ENCODE results near the gene RWDD3.

The RWDD3 gene, protein sequence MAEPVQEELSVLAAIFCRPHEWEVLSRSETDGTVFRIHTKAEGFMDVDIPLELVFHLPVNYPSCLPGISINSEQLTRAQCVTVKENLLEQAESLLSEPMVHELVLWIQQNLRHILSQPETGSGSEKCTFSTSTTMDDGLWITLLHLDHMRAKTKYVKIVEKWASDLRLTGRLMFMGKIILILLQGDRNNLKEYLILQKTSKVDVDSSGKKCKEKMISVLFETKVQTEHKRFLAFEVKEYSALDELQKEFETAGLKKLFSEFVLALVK

DNA sequence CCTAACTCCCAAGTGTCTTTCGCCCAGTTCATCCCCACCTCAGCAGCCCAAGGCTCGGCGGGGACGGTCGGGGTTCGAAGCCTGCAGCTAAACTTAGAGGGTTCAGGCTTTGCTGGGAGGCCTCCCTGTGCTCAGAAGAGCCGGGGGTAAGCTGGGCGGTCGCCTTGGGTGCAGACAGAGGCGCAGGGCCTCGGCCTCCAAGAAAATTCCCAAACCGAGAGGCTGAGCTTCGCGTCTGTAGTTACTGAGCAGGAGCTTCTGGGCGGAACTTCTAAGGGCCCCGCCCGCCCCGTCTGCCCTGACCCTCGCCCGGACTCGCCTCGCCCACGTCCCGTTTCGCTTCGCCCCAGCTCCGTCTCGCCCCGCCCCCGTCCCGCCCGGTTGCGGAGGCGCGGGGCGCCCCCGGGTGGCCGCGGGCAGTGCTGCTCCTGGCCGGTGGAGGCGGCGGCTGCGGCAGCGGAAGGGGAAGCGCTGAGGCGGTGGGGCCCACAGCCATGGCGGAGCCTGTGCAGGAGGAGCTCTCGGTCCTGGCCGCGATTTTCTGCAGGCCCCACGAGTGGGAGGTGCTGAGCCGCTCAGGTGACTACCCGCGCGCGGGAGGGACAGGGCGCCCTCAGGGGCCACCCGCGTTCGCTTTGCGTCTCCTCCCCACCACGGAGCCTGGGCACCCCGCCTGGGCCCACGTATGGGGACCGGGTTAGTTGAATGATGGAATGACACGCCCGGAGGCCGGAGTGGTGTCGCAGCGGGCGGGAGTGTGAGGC is at the start of gene RWDD3:
Gene RWDD3 (plus strand): TSS at position 474 of the 764 bp plus-strand sequence. CDS start 21 bp downstream, at position 495.
- DNase-seq (ENCODE audit: low read depth), result peak; percentile 85

- DNase-seq (ENCODE audit: low read depth), result no peak
Measured at GRCh38 chr1:95186149-95186548, 47.9 kb upstream of the RWDD3 start.

DNA sequence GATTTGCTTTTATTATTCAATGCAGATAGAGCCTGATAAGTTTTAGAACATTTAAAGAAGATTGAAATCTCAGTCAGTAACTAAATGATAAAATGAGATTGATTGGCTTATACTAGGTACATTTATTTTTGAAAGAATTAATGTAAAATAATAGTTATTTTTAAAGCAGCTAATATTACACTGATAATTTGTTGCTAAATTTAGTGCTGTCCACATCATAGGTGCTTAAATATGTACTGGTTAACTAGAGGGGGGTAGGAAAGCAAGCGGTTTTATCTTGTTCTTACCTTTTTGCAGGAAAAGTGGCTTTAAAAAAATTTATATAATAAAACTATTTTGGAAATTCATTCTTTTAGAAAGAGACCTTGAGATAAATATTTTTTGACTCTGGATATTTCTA is 40.4 kb upstream of the RWDD3 start:
- no peak for DNase-seq (ENCODE audit: low read depth)

- no peak for DNase-seq (ENCODE audit: low read depth)
Measured at GRCh38 chr1:95195046-95195445, 39.0 kb upstream of the RWDD3 start.

GRCh38 chr1:95196017-95196416 is 38.0 kb upstream of the RWDD3 start:
- no peak for DNase-seq (ENCODE audit: low read depth)

DNA sequence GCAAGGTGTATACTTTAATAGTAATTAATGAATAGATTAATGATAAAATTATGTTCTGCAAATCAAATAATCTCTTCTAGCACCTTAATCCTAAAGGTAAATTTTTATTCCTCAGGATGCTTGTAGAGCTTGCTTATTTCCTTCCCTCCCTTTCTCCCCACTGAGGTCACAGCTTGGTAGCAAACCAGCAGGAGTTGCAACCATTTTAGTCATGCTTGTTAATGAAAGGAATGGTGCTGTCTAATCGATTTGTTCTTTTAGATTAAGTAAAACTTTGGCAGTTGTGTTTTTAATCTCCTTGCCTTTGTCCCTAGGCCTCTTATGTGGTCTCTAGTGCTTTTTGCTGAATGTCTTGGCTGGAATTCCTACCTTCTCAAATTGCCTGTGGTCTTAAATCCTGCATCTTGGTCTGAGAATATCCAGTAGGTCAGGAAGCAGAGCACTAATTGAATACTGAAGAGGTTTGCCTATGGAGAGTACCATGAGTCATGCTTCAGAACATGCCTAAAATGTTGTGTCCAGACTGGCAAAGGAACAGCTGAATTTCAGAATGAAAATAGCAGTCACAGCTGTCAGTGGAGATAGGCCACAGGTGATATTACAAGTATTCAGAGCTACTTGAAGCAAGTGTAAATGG is 36.3 kb upstream of the RWDD3 start:
- DNase-seq (ENCODE audit: low read depth), result peak; percentile 36

GRCh38 chr1:95201905-95202304 is 32.1 kb upstream of the RWDD3 start:
- DNase-seq (ENCODE audit: low read depth), result no peak

GRCh38 chr1:95203908-95204437 is 30.0 kb upstream of the RWDD3 start:
- no peak for DNase-seq (ENCODE audit: low read depth)

DNA sequence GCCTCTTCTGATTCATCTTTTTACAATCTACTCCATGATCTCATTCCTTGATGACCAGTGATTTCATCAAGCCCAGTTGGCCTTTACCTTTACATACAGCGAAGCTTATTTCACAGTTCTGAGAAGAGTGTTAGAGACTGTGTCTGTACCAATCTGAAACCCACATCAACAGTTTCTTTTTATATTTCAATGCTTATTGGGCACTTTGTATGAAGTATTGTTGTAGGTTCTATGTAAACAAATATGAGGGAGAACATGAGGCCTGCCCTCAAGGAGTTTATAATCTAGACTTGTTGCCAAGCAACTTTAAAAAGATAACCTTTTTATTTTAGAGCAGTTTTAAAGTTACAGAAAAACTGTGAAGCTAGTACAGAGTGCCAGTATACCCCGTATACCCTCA is 27.5 kb upstream of the RWDD3 start:
- no peak for DNase-seq (ENCODE audit: low read depth)

DNA sequence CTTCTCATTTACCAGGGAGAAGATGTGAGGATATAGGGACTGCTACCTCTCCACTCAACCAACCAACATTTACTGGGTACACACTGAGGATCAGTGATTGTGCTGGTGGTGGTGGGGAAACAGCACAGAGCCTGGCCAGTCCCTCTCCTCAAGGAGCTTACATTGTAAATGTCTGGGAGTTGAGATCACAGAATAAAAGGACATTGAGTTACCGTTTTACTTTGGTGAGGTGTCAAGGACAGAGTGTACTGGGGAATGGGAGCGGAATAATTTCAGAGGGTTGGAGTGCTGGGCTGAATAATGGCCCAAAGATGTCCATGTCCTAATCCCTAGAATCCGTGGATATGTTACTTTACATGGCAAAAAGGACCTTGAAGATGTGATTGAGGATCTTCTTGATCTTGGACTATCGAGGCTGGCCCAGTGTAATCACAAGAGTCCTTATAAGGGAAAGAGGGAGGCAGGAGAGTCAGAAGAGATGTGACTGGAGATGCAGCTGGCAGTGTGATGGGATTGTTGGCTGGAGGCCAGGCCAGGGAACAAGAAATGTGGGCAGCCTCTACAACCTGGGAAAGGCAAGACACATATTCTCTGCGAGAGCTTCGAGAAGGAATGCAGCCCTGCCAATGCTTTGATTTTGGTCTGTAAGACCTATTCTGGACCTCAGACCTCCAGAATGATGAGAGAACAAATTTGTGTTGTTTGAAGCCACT is 26.6 kb upstream of the RWDD3 start:
- no peak for DNase-seq (ENCODE audit: low read depth)

- DNase-seq (ENCODE audit: low read depth), result no peak
Measured at GRCh38 chr1:95208876-95209275, 25.1 kb upstream of the RWDD3 start.

DNA sequence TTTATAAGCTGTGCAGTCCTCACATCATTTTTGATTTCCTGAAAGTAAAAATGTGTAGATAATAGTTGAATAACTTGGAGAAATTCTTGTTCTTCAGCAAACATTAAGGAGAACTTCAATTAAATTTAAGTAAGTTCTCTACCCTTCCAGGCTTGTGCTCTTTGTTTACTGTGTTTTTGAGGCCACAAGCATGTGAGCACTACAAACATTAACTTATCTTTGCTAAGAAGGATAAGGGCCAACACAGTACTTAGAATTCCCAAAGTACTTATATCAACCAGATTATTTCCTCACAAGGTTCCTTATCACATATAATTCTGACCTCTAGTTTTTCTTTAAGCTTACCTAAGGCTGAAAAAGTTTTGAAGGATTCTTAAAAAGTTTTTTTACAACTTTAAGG is 24.7 kb upstream of the RWDD3 start:
- no peak for DNase-seq (ENCODE audit: low read depth)

DNA sequence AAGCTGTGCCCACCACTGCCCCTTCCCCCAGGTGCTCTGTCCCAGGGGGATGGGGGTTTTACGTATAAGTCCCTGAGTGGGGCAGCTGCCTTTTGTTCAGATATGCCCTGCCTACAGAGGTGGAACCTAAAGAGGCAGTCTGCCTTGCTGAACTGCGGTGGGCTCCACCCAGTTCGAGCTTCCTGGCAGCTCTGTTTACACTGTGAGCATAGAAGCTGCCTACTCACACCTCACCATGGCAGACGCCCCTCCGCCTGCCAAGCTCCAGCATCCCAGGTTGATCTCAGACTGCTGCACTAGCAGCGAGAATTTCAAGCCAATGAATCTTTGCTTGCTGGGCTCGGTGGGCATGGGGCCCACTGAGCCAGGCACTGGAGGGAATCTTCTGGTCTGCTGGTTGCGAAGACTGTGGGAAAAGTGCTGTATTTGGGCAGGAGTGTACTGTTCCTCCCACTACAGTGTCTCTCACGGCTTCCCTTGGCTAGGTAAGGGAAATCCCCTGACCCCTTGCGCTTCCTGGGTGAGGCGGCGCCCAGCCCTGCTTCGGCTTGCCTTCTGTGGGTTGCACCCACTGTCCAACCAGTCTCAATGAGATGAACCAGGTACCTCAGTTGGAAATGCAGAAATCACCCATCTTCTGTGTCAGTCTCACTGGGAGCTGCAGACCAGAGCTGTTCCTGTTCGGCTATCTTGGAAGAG is 17.6 kb upstream of the RWDD3 start:
- DNase-seq (ENCODE audit: low read depth), result no peak

DNA sequence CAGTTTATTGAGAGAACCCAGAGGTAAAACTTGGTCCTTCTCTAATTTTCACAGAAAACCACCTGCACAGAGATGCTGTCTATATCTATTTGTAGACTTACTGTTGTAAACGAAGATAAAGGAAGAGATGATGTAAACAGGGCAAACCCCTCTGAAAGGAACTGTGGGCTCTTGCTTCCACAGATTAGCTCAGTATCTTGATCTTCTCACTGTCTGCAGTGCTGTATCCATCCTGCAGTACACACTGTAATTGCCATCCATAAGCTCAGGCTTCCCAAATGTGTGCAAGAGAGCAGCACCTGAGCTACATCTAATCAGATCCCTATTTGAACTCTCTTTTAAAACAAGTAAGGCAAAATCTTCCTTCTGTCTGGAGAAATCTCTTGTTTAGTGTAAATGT is 16.6 kb upstream of the RWDD3 start:
- DNase-seq (ENCODE audit: low read depth), result no peak

DNA sequence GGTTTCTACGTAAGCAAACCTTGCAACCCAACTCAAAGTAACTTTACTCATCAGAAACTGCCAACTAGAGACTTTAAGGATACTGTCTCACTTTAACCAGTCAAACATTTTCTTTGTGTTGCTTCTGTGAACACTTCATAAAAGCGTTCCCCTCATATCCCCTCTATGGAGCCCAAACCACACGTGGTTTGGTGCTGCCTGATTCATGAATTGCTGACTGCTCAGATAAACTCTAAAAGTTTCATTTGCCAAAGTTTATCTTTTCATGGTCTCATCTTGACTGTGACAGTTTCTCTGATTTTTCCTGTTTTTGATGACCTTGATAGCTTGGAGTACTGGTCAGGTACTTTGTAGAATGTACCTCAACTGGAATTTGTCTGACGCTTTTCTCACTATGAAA is 14.6 kb upstream of the RWDD3 start:
- DNase-seq (ENCODE audit: low read depth), result no peak

DNA sequence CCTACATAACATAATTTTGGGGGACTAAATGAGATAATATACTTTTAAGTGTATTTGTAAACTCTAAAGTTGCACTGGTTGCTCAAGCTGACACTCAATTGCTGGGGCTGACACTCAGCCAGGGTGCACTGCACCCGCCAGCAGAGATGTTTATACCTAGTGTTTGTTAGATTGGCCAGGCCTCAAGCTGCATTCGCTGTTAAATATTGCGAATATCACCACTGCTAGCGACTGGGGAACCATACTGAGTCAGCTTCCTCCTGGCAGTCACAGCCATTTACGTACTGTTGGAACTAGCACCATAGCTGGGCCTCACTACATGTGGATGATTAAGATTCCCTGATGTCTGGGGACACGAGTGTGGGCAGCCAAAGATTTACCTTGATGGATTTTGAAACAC is 12.7 kb upstream of the RWDD3 start:
- DNase-seq (ENCODE audit: low read depth), result no peak

DNA sequence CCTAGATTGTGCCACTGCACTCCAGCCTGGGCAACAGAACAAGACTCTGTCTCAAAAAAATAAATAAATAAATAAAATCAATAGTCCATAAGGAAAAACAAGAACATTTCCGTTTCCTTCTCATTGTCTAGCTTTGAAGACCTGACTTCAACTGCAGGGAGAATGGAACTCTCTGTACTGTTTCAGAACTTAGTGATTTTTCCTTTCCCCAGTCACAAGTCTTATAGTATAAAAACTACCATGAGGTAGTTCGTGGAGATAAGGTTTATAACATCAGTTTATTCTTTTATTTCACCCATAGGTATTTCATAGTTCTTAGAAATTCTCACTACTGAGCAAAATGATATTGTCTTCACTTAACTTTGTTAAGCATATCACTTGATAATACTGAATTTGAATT is 11.4 kb upstream of the RWDD3 start:
- DNase-seq (ENCODE audit: low read depth), result no peak

- peak; percentile 66 for DNase-seq (ENCODE audit: low read depth)
Measured at GRCh38 chr1:95223110-95223509, 10.9 kb upstream of the RWDD3 start.

GRCh38 chr1:95226781-95227660 is 7.0 kb upstream of the RWDD3 start:
- DNase-seq (ENCODE audit: low read depth), result no peak

DNA sequence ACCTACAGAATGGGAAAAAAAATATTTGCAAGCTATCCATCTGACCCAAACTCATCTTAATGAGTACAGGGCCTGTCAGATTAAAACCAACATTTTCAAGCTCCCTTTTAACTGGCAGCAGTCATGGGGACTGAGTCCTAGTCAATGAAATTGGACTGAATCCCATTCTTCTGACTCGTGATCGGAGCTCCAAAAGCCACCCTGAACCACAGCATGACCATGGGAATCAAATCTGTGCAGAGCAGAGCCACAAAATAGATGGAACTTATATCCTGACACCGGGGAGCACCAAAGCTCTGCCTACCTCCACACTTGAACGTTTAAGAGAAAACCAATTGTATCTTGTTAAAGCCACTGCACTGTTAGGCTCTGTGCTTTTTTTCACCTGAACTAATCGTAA is 5.0 kb upstream of the RWDD3 start:
- no peak for DNase-seq (ENCODE audit: low read depth)

DNA sequence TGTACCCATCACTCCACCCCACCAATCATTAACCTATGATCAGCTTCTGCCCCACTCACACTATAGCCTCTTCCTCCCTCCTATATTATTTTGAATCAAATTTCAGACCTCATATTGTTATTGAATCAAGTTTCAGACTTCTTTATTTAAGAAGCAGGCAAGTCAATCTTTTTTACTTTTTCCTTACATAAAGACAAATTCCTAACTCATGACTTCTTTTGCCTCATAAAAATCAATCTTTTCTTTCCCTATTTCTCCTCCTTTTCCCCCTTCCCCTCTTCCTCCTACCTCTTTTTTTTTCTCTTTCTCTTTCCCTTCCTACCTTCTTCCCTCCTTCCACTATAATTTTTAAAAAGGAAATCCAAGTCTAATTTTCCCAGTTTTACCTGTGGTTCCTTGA is 4.3 kb upstream of the RWDD3 start:
- DNase-seq (ENCODE audit: low read depth), result no peak

Measured in iris pigment epithelial cell (primary cell).